Neural cell (in vitro differentiated cells): Measurements from ENCODE around the gene SPACA9. TPM values are rescaled to one million over a fixed set of nuclear protein-coding genes. Genes with fewer than 3 reads are reported as not detected.

Source experiments
- H2AFZ ChIP-seq: fragments of 200-600, 300-800 bp; sonication (generic), shearing (Covaris generic); 2 replicates; pipeline ENCODE4 v1.6.0; 2014; ENCODE audit warnings: low read depth, mild to moderate bottlenecking, antibody characterized with exemption, low read length, moderate library complexity
- H3F3A ChIP-seq: fragments of 200-600 bp; shearing (Covaris generic); 2 replicates; pipeline ENCODE4 v1.6.1; 2016; ENCODE audit warnings: mild to moderate bottlenecking, moderate library complexity, mixed read lengths, antibody characterized with exemption, low read length; ENCODE audit not compliant: insufficient read depth, poor library complexity, severe bottlenecking
- H3K27ac ChIP-seq: fragments of 200-600, 300-800 bp; sonication (generic), shearing (Covaris generic); 2 replicates; pipeline ENCODE4 v1.5.1; 2014; ENCODE audit warnings: mild to moderate bottlenecking, low read length, moderate library complexity
- H3K27me3 ChIP-seq: fragments of 300-800, 200-600 bp; sonication (generic), shearing (Covaris generic); 2 replicates; pipeline ENCODE4 v1.6.0; 2014; ENCODE audit warnings: mild to moderate bottlenecking, low read depth, low read length, moderate library complexity; ENCODE audit not compliant: insufficient read depth
- H3K36me3 ChIP-seq: fragments of 300-800, 200-600 bp; sonication (generic), shearing (Covaris generic); 2 replicates; pipeline ENCODE4 v1.5.1; 2014; ENCODE audit warnings: mild to moderate bottlenecking, antibody characterized with exemption, low read length, moderate library complexity; ENCODE audit not compliant: insufficient read depth
- H3K4me2 ChIP-seq: fragments of 300-800, 200-600 bp; sonication (generic), shearing (Covaris generic); 2 replicates; pipeline ENCODE4 v1.6.0; 2014; ENCODE audit warnings: mild to moderate bottlenecking, low read length
- H3K4me3 ChIP-seq: fragments of 300-800, 200-600 bp; sonication (generic), shearing (Covaris generic); 2 replicates; pipeline ENCODE4 v1.5.1; 2014; ENCODE audit warnings: mild to moderate bottlenecking, low read length, moderate library complexity
- H3K79me2 ChIP-seq: fragments of 200-600 bp; shearing (Covaris generic); replicated peaks from 2 replicates; pipeline ENCODE4 v1.6.0; 2014; ENCODE audit warnings: mild to moderate bottlenecking, low read length, moderate library complexity; ENCODE audit not compliant: insufficient read depth
- H3K9ac ChIP-seq: fragments of 300-800, 200-600 bp; sonication (generic), shearing (Covaris generic); 2 replicates; pipeline ENCODE4 v1.6.1; 2016; ENCODE audit warnings: mild to moderate bottlenecking, low read length, mixed read lengths
- H3K9me2 ChIP-seq: fragments of 200-600 bp; shearing (Covaris generic); 2 replicates; pipeline ENCODE4 v1.6.1; 2016; ENCODE audit warnings: mild to moderate bottlenecking, low read length, mixed read lengths; ENCODE audit not compliant: insufficient read depth
- H3K9me3 ChIP-seq: fragments of 200-600, 300-800 bp; sonication (generic), shearing (Covaris generic); 2 replicates; pipeline ENCODE4 v1.6.1; 2016; ENCODE audit warnings: mild to moderate bottlenecking, mixed run types, low read length, moderate library complexity, mixed read lengths
- H4K20me1 ChIP-seq: fragments of 200-600 bp; shearing (Covaris generic); 2 replicates; pipeline ENCODE4 v1.6.1; 2016; ENCODE audit warnings: mild to moderate bottlenecking, mixed run types; ENCODE audit not compliant: insufficient read depth
- EP300 ChIP-seq: fragments of 450-650 bp; conservative IDR thresholded peaks from 2 replicates; pipeline ENCODE4 v1.6.1; 2014; ENCODE audit warnings: antibody characterized with exemption, mild to moderate bottlenecking, moderate library complexity; ENCODE audit not compliant: poor library complexity, severe bottlenecking
- EZH2 ChIP-seq: fragments of 200-600, 300-800 bp; shearing (Covaris generic), sonication (generic); IDR thresholded peaks from 2 replicates; pipeline ENCODE4 v1.6.1; 2014; ENCODE audit warnings: antibody characterized with exemption, low read length, borderline replicate concordance, mild to moderate bottlenecking; ENCODE audit not compliant: insufficient read depth, poor library complexity, severe bottlenecking
- MXI1 ChIP-seq: fragments of 450-650 bp; conservative IDR thresholded peaks from 2 replicates; pipeline ENCODE4 v1.6.1; 2014; ENCODE audit warnings: antibody characterized with exemption, mild to moderate bottlenecking; ENCODE audit not compliant: poor library complexity, severe bottlenecking
- POLR2AphosphoS5 ChIP-seq: IDR thresholded peaks from 2 replicates; pipeline ENCODE4 v1.6.1; 2012
- RAD21 ChIP-seq: fragments of 450-650 bp; conservative IDR thresholded peaks from 2 replicates; pipeline ENCODE4 v1.6.1; 2014; ENCODE audit warnings: antibody characterized with exemption, mild to moderate bottlenecking, moderate library complexity
- SMC3 ChIP-seq: fragments of 450-650 bp; conservative IDR thresholded peaks from 2 replicates; pipeline ENCODE4 v1.6.1; 2014; ENCODE audit warnings: antibody characterized with exemption, mild to moderate bottlenecking, moderate library complexity; ENCODE audit not compliant: poor library complexity
- TAF1 ChIP-seq: IDR thresholded peaks from 2 replicates; pipeline ENCODE4 v1.6.1; 2012; ENCODE audit warnings: low read depth
- polyA plus RNA-seq: library from polyadenylated mRNA; depleted of rRNA; stranded (reverse); fragments of >200 nt; gene quantifications from 2 replicates; pipeline ENCODE4 v1.2.3, GENCODE V29; 2014
- TF ChIP-seq, protein P1 (sequence below): fragments of 450-650 bp; IDR thresholded peaks from 2 replicates; pipeline ENCODE4 v1.5.1; 2014; ENCODE audit warnings: antibody characterized with exemption, mild to moderate bottlenecking, moderate library complexity; ENCODE audit not compliant: poor library complexity, severe bottlenecking
- TF ChIP-seq, protein P2 (sequence below): IDR thresholded peaks from 2 replicates; pipeline ENCODE4 v1.6.1; 2012; ENCODE audit warnings: borderline replicate concordance

SPACA9 gene
- polyA plus RNA-seq, 1 donor from 2014 or later = 4.6 TPM

DNA sequence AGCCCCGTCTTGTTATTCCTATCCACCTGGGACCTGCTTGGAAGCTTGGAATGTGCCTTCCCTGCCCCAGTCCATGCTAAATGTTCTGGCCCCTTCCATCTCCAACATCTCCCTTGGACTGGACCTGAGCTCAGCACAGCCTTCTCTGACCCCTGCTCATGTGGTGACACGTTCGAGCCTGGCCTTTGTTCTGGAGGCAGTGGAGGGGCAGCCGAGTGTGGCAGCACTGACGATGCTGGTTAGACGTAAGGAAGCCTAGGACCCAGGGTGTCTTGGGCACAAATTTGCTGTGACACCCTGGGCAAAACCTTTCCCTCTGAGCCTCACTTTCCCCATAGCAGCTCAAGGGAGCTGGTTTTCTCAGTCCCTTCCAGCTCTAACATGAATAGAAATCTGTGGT is 3.9 kb downstream of the SPACA9 start:
- H3K9me2 ChIP-seq = no peaks in the 10 kb centered on the region
- no peaks in the 10 kb centered on the region for H4K20me1 ChIP-seq
- no peaks in the 10 kb centered on the region for H3K36me3 ChIP-seq
- H3K4me2 ChIP-seq = no peak overlapping the region
- H3K27me3 ChIP-seq = no peaks in the 10 kb centered on the region
- no peak for TF ChIP-seq SMC3
- TF ChIP-seq RAD21 = no peak
- no peak for TF ChIP-seq POLR2AphosphoS5
- no peak overlapping the region for H2AFZ ChIP-seq
- H3K27ac ChIP-seq = no peak overlapping the region
- no peaks in the 10 kb centered on the region for H3K9me3 ChIP-seq
- no peak overlapping the region for H3K9ac ChIP-seq
- H3F3A ChIP-seq = no peaks in the 10 kb centered on the region
- no peak overlapping the region for H3K4me3 ChIP-seq
- H3K79me2 ChIP-seq = no peaks in the 10 kb centered on the region

DNA sequence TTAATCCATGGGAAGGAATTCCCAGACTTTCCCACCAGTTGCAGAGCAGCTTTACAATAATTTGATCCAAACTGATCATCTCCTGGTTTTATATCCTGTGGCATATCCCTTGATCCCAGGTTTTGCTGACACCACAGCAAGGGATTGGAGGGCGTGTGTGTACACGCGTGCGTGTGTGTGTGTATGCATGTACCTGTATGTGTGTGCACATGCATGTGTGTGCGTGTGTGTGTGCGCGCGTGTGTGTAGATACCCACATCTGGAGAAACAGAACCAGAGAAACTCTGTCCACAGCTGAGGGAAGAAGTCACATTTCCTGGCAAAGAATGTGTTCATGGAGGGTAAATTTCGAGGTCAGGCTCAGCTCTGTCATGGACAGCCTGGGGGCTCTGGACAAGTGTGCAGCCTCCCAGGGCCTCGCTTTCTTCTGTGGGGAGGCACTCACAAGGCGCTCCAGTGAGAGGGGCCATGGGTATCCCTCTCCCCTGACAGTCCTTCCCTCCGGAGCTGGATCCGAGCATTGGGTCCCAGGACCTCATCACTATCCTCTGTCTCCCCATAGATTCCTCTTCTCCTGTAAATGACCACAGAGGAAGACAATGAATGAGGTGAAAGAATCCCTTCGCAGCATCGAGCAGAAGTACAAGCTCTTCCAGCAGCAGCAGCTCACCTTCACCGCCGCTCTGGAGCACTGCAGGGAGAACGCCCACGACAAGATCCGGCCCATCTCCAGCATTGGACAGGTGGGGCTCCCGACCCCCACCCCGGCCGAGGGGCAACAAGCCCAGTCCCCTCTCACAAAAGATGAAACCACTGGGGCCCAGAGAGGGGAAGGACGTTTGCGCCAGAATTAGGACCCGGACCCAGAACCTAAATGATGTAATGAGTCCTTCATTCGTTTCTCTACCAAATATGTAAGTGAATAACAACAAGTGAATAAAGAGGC is 4.9 kb downstream of the SPACA9 start:
- no peak overlapping the region for H3K4me3 ChIP-seq
- no peak overlapping the region for H3K4me2 ChIP-seq
- no peaks in the 10 kb centered on the region for H4K20me1 ChIP-seq
- TF ChIP-seq POLR2AphosphoS5 = no peak
- TF ChIP-seq TAF1 = no peak
- TF ChIP-seq EZH2 = no peak
- TF ChIP-seq, protein P1, sequence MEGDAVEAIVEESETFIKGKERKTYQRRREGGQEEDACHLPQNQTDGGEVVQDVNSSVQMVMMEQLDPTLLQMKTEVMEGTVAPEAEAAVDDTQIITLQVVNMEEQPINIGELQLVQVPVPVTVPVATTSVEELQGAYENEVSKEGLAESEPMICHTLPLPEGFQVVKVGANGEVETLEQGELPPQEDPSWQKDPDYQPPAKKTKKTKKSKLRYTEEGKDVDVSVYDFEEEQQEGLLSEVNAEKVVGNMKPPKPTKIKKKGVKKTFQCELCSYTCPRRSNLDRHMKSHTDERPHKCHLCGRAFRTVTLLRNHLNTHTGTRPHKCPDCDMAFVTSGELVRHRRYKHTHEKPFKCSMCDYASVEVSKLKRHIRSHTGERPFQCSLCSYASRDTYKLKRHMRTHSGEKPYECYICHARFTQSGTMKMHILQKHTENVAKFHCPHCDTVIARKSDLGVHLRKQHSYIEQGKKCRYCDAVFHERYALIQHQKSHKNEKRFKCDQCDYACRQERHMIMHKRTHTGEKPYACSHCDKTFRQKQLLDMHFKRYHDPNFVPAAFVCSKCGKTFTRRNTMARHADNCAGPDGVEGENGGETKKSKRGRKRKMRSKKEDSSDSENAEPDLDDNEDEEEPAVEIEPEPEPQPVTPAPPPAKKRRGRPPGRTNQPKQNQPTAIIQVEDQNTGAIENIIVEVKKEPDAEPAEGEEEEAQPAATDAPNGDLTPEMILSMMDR = no peak
- TF ChIP-seq EP300 = no peak
- TF ChIP-seq, protein P2, sequence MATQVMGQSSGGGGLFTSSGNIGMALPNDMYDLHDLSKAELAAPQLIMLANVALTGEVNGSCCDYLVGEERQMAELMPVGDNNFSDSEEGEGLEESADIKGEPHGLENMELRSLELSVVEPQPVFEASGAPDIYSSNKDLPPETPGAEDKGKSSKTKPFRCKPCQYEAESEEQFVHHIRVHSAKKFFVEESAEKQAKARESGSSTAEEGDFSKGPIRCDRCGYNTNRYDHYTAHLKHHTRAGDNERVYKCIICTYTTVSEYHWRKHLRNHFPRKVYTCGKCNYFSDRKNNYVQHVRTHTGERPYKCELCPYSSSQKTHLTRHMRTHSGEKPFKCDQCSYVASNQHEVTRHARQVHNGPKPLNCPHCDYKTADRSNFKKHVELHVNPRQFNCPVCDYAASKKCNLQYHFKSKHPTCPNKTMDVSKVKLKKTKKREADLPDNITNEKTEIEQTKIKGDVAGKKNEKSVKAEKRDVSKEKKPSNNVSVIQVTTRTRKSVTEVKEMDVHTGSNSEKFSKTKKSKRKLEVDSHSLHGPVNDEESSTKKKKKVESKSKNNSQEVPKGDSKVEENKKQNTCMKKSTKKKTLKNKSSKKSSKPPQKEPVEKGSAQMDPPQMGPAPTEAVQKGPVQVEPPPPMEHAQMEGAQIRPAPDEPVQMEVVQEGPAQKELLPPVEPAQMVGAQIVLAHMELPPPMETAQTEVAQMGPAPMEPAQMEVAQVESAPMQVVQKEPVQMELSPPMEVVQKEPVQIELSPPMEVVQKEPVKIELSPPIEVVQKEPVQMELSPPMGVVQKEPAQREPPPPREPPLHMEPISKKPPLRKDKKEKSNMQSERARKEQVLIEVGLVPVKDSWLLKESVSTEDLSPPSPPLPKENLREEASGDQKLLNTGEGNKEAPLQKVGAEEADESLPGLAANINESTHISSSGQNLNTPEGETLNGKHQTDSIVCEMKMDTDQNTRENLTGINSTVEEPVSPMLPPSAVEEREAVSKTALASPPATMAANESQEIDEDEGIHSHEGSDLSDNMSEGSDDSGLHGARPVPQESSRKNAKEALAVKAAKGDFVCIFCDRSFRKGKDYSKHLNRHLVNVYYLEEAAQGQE = no peak
- TF ChIP-seq MXI1 = no peak
- TF ChIP-seq RAD21 = no peak
- TF ChIP-seq SMC3 = no peak
- H3F3A ChIP-seq = no peaks in the 10 kb centered on the region
- no peaks in the 10 kb centered on the region for H3K9me3 ChIP-seq
- no peak overlapping the region for H3K27ac ChIP-seq
- no peaks in the 10 kb centered on the region for H3K27me3 ChIP-seq
- no peaks in the 10 kb centered on the region for H3K36me3 ChIP-seq
- H3K79me2 ChIP-seq = no peaks in the 10 kb centered on the region
- H2AFZ ChIP-seq = no peak overlapping the region
- H3K9me2 ChIP-seq = no peaks in the 10 kb centered on the region
- no peak overlapping the region for H3K9ac ChIP-seq
